Fibroblast of skin of left quadriceps (primary cell): ENCODE measurements around the gene BOK.
"Not testable (repeated sequence)": the region's sequence is repeated elsewhere in the genome, so short reads cannot be mapped to it uniquely, and the experiment has no call there.

ENCODE experiments used
- DNase-seq, 2 experiments: peaks; one replicate each; pipeline ENCODE4 v3.0.0-alpha.2; 2013; ENCODE audit warnings: low read depth in 2 of 2

The BOK gene

GRCh38 chr2:241558532-241559322, at the start of gene BOK:
TSS of gene BOK (plus strand) at chr2:241558745. CDS start at chr2:241559484, 739 bp downstream.
- DNase-seq: peak in 1 of 2 experiments; percentile 32

GRCh38 chr2:241509155-241509784, 49.3 kb upstream of the BOK start:
- DNase-seq: no peak

- DNase-seq: no peak
These were observed 47.3 kb upstream of the BOK start for GRCh38 chr2:241511091-241511741.

- DNase-seq: no peak
These were observed 44.0 kb upstream of the BOK start for GRCh38 chr2:241514553-241514952.

GRCh38 chr2:241514986-241515737, 43.4 kb upstream of the BOK start:
- DNase-seq: no peak

GRCh38 chr2:241516520-241516965, 42.0 kb upstream of the BOK start:
- no peak for DNase-seq

GRCh38 chr2:241517297-241517696, 41.2 kb upstream of the BOK start:
- DNase-seq: no peak

GRCh38 chr2:241519669-241520068, 38.9 kb upstream of the BOK start:
- no peak for DNase-seq

- no peak for DNase-seq
These were observed 36.1 kb upstream of the BOK start for GRCh38 chr2:241522477-241522876.

GRCh38 chr2:241525818-241526780, 32.4 kb upstream of the BOK start:
- DNase-seq: not testable (repeated sequence)

- no peak for DNase-seq
These were observed 28.0 kb upstream of the BOK start for GRCh38 chr2:241530571-241530970.

GRCh38 chr2:241531161-241531722, 27.3 kb upstream of the BOK start:
- DNase-seq: no peak

GRCh38 chr2:241532168-241532567, 26.4 kb upstream of the BOK start:
- no peak for DNase-seq

GRCh38 chr2:241532733-241533601, 25.6 kb upstream of the BOK start:
- DNase-seq: no peak

GRCh38 chr2:241534293-241534692, 24.3 kb upstream of the BOK start:
- no peak for DNase-seq

GRCh38 chr2:241534701-241535375, 23.7 kb upstream of the BOK start:
- DNase-seq: no peak

- DNase-seq: no peak
These were observed 22.5 kb upstream of the BOK start for GRCh38 chr2:241535871-241536655.
